Vagina (tissue), 2 donors: Measurements from ENCODE around the gene ASTN1. TPM values are rescaled to one million over a fixed set of nuclear protein-coding genes. Genes with fewer than 3 reads are reported as not detected.

Source experiments
- DNase-seq, 2 donors: peaks; one replicate each; pipeline ENCODE4 v3.0.0-alpha.2; 2017; ENCODE audit errors: extremely low spot score in 2 of 2
- H3K27ac ChIP-seq: fragments of 200-600 bp; sonication (generic); one replicate; pipeline ENCODE4 v1.5.1; 2019
- H3K27me3 ChIP-seq: fragments of 200-600 bp; sonication (generic); one replicate; pipeline ENCODE4 v1.5.1; 2019
- H3K36me3 ChIP-seq, 2 donors: fragments of 200-600 bp; sonication (generic); one replicate each; pipeline ENCODE4 v1.5.1; 2017 to 2019
- H3K4me1 ChIP-seq: fragments of 200-600 bp; sonication (generic); one replicate; pipeline ENCODE4 v1.5.1; 2019
- H3K4me3 ChIP-seq, 2 donors: fragments of 200-600 bp; sonication (generic); 1 replicate in 1 of 2; 2 replicates in 1 of 2; pipeline ENCODE4 v1.5.1; 2016 to 2019
- H3K9me3 ChIP-seq: fragments of 200-600 bp; sonication (generic); one replicate; pipeline ENCODE4 v1.5.1; 2019
- POLR2A ChIP-seq, 2 donors: fragments of 450-650 bp; IDR thresholded peaks; one replicate each; pipeline ENCODE4 v1.6.1; 2017; ENCODE audit warnings: antibody characterized with exemption in 2 of 2, mild to moderate bottlenecking in 2 of 2, moderate library complexity in 2 of 2
- POLR2AphosphoS5 ChIP-seq, 2 donors: sonication (generic); formaldehyde crosslinking; IDR thresholded peaks; one replicate each; pipeline ENCODE4 v1.9.0; 2017; ENCODE audit warnings: antibody characterized with exemption in 2 of 2, mild to moderate bottlenecking in 2 of 2, low read depth in 1 of 2; ENCODE audit not compliant: insufficient read depth in 1 of 2
- intact Hi-C: fragments of 100-400 bp; cut with DNase I; formaldehyde crosslinking; loops from one replicate; pipeline ENCODE4 v1.15.1; 2023
- total RNA-seq: library from RNA; depleted of rRNA; stranded (reverse); fragments of >200 nt; gene quantifications from one replicate; pipeline ENCODE4 v1.2.3, GENCODE V29; 2016
- TF ChIP-seq, protein P1 (sequence below), 3 experiments: fragments of 450-650 bp in 2 of 3; fragments of 200-600 bp in 1 of 3; sonication (generic) in 1 of 3; IDR thresholded peaks; one replicate each; pipeline ENCODE4 v1.5.1; 2017 to 2019; ENCODE audit warnings: antibody characterized with exemption in 3 of 3, mild to moderate bottlenecking in 2 of 3, moderate library complexity in 2 of 3

ASTN1 gene
- total RNA-seq, 1 donor from 2014 or later: 4.2 TPM

DNA sequence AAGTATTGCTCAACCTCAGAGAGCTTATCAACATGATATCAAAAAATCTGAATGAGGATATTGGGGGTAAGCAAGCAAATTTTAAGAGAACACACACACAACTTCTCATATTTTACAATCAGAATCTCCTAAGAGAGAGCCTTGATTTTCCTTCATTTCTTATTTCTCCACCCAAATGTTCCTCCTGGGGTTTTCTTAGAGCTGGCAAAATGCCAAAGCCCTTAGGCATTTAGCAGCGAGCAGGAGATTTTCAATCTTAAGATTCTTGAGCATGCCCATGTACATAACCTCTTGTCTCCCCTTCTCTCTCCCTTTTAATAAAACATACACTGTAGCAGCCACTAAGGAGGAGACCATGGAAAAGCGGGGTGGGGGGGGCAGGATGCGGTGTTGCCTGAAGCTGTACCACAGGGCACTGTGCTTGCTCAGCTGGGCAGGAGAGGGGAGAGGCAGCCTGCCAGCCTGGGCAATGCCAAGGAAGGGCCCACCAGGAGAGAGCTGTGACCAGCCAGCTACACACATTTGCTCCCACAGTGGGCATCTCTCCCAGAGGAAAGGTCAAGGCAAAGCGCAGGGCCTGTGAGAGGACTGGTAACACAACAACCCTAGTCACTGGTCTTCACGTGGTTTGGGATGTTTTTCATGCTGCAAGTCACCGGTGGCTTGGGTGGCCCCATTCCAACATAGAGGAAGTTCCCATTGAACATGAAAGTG lies 10.6 kb upstream of the ASTN1 start:
- DNase-seq: no peak
- no peaks in the 10 kb centered on the region for H3K36me3 ChIP-seq
- no peak overlapping the region for H3K27ac ChIP-seq
- no peaks in the 10 kb centered on the region for H3K9me3 ChIP-seq
- TF ChIP-seq, protein P1, sequence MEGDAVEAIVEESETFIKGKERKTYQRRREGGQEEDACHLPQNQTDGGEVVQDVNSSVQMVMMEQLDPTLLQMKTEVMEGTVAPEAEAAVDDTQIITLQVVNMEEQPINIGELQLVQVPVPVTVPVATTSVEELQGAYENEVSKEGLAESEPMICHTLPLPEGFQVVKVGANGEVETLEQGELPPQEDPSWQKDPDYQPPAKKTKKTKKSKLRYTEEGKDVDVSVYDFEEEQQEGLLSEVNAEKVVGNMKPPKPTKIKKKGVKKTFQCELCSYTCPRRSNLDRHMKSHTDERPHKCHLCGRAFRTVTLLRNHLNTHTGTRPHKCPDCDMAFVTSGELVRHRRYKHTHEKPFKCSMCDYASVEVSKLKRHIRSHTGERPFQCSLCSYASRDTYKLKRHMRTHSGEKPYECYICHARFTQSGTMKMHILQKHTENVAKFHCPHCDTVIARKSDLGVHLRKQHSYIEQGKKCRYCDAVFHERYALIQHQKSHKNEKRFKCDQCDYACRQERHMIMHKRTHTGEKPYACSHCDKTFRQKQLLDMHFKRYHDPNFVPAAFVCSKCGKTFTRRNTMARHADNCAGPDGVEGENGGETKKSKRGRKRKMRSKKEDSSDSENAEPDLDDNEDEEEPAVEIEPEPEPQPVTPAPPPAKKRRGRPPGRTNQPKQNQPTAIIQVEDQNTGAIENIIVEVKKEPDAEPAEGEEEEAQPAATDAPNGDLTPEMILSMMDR (IDR thresholded peaks at IDR 0.05): no peak
- TF ChIP-seq POLR2AphosphoS5 (IDR thresholded peaks at IDR 0.05; ENCODE audit: insufficient read depth in 1 of 2, low read depth in 1 of 2): no peak
- no peak for TF ChIP-seq POLR2A (IDR thresholded peaks at IDR 0.05)
- intact Hi-C loops: loop anchor here (2.0 to 10.0 kb wide), 2 partner anchors 56 to 270 kb away; no protein-coding TSS in a partner anchor
- no peak overlapping the region for H3K4me3 ChIP-seq
- peaks cover 14% of the 10 kb centered on the region for H3K4me1 ChIP-seq
- peaks cover 3% of the 10 kb centered on the region for H3K27me3 ChIP-seq

DNA sequence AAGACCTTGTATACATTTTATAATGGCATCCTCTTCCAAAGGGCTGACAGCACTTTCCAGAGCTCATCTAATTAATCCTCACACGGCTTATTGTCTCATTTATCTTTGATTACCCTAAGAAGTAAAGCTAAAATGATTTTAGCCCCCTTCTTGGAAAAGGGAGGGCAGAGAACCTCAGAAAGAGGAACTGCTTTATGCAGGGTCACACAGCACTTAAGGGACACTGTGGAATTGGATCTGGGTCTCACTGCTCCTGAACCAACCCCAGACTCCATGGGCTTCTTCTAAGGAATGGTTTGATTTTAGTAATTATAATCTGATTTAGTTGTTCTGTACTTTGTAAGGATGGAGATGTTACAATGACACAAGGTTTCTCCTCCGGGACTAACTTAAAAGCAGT lies 9.5 kb upstream of the ASTN1 start:
- Histone ChIP-seq H3K9me3 (no peaks in the 10 kb centered on the region), H3K27ac (no peak overlapping the region), H3K27me3 (peaks cover 3% of the 10 kb centered on the region), H3K4me3 (no peak overlapping the region), H3K4me1 (peaks cover 14% of the 10 kb centered on the region), H3K36me3 (no peaks in the 10 kb centered on the region)
- no peak for DNase-seq
- no peak for TF ChIP-seq POLR2A (IDR thresholded peaks at IDR 0.05)
- TF ChIP-seq POLR2AphosphoS5 (IDR thresholded peaks at IDR 0.05; ENCODE audit: insufficient read depth in 1 of 2, low read depth in 1 of 2): no peak
- TF ChIP-seq, protein P1 (IDR thresholded peaks at IDR 0.05): no peak
- intact Hi-C loops: loop anchor here (2.0 to 10.0 kb wide), 2 partner anchors 57 to 269 kb away; no protein-coding TSS in a partner anchor

DNA sequence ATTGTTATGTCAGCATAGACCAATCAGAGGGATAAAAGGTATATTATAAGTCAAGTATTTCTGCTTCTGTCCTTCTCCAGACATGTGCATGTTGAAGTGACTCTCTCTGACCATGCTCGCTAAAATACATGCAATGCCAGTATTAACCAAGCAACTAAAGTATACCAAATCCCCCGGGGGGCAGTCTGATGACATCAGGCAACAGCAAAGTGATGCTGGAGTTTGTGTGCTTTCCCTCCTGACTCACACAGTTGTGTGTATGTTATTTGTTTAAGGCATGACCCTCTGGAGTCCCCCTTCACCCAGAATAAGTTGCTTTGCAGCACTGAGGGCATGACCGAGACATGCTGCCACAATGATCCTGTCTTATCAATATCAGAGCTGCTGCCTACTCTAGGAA lies 8.4 kb upstream of the ASTN1 start:
- no peaks in the 10 kb centered on the region for H3K9me3 ChIP-seq
- H3K36me3 ChIP-seq: no peaks in the 10 kb centered on the region
- H3K4me3 ChIP-seq: no peak overlapping the region
- intact Hi-C loops: loop anchor here (10.0 kb wide), 1 partner anchor 268 kb away; no protein-coding TSS in a partner anchor
- TF ChIP-seq POLR2AphosphoS5 (IDR thresholded peaks at IDR 0.05; ENCODE audit: insufficient read depth in 1 of 2, low read depth in 1 of 2) (no peak), POLR2A (IDR thresholded peaks at IDR 0.05) (no peak)
- TF ChIP-seq, protein P1 (IDR thresholded peaks at IDR 0.05): no peak
- peaks cover 14% of the 10 kb centered on the region for H3K4me1 ChIP-seq
- no peak for DNase-seq
- H3K27me3 ChIP-seq: peaks cover 3% of the 10 kb centered on the region
- no peak overlapping the region for H3K27ac ChIP-seq

DNA sequence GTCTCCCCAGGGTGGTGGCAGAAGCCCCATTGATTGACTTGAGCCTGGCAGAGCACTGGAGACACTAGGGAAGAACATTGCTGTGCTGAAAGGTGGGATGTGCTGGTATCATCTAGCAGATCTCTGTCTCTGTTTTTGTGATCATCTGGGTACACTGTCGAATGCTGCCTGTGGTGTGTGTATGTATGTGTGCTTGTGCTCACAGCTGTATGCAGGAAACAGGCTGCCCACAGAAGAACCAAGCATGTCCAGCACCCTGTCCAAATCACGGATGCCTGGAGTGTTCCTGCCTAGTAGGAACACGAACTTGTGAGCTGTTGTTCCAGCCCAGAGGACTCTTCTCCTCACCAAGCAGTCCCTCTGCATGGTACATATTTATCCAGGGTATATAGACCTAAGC lies 7.8 kb upstream of the ASTN1 start:
- no peaks in the 10 kb centered on the region for H3K36me3 ChIP-seq
- no peak overlapping the region for H3K4me3 ChIP-seq
- H3K9me3 ChIP-seq: no peaks in the 10 kb centered on the region
- H3K4me1 ChIP-seq: peaks cover 14% of the 10 kb centered on the region
- H3K27ac ChIP-seq: no peak overlapping the region
- H3K27me3 ChIP-seq: peaks cover 3% of the 10 kb centered on the region
- DNase-seq: no peak
- intact Hi-C loops: loop anchor here (10.0 kb wide), 1 partner anchor 267 kb away; no protein-coding TSS in a partner anchor
- TF ChIP-seq POLR2A (IDR thresholded peaks at IDR 0.05) (no peak), POLR2AphosphoS5 (IDR thresholded peaks at IDR 0.05; ENCODE audit: insufficient read depth in 1 of 2, low read depth in 1 of 2) (no peak)
- TF ChIP-seq, protein P1 (IDR thresholded peaks at IDR 0.05): no peak

DNA sequence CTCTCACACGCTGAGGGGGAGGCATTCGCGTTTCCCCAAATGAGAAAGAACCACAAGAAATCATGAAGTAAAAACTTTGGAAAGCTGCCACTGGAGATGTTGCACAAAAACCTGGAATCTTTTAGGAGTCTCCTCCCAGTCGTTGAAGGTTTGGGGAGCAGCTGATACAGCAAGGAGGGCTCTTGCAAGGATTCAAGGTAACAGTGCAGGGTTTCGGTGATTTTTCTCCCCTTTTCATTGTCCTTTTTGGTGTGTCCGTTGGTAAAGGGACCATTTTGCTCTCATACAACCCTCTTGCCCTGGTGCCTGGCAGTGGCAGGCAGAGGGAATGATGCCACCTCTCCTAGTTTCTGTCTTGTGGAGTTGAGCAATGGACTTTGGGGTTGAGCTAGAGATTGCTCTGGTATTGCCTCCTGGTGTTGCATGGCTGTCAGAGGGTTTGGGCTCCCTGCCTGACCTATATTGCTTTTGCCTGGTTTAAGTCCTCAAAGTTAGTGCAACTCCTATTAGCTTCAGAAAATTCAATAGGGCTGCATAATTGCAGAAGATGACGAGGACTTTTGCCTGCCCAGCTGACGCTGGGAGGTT lies 7.1 kb upstream of the ASTN1 start:
- TF ChIP-seq, protein P1 (IDR thresholded peaks at IDR 0.05): no peak
- TF ChIP-seq POLR2AphosphoS5 (IDR thresholded peaks at IDR 0.05; ENCODE audit: insufficient read depth in 1 of 2, low read depth in 1 of 2): no peak
- TF ChIP-seq POLR2A (IDR thresholded peaks at IDR 0.05): no peak
- Histone ChIP-seq H3K4me3 (peak overlapping the region; percentile 5 to 32), H3K27me3 (peaks cover 3% of the 10 kb centered on the region), H3K27ac (no peak overlapping the region), H3K9me3 (no peaks in the 10 kb centered on the region), H3K4me1 (peaks cover 14% of the 10 kb centered on the region), H3K36me3 (no peaks in the 10 kb centered on the region)
- no peak for DNase-seq
- intact Hi-C loops: loop anchor here (10.0 kb wide), 1 partner anchor 267 kb away; no protein-coding TSS in a partner anchor
